Calu3 (cell line): ENCODE results near the gene MRPL40. TPM values are rescaled to one million over a fixed set of nuclear protein-coding genes. Genes with fewer than 3 reads are reported as not detected.

Experiments
- BruUV-seq: library from RNA; stranded (reverse); fragments of 400-500 nt; replicated peaks from 2 replicates; lab custom pipeline; 2021; lab: Mats Ljungman, UMichigan
- CTCF ChIA-PET: fragments of 300-600 bp; sonication (Branson Sonifier 250); formaldehyde crosslinking; loops from one replicate; lab custom pipeline; 2022; ENCODE audit warnings: antibody characterized with exemption; lab: Charles Lee
- DNase-seq: peaks from one replicate; pipeline ENCODE4 v3.0.0; 2022
- H3K27ac Mint-ChIP-seq: one replicate; pipeline ENCODE4 v1.8.0; 2022; ENCODE audit warnings: mixed read lengths; ENCODE audit not compliant: unreplicated experiment
- H3K27me3 Mint-ChIP-seq: one replicate; pipeline ENCODE4 v1.8.0; 2022; ENCODE audit warnings: mixed read lengths; ENCODE audit not compliant: unreplicated experiment
- H3K36me3 Mint-ChIP-seq: one replicate; pipeline ENCODE4 v1.8.0; 2022; ENCODE audit warnings: mild to moderate bottlenecking, moderate library complexity, mixed read lengths; ENCODE audit not compliant: insufficient read depth, unreplicated experiment
- H3K4me1 Mint-ChIP-seq: one replicate; pipeline ENCODE4 v1.8.0; 2022; ENCODE audit warnings: mild to moderate bottlenecking, low read depth, mixed read lengths; ENCODE audit not compliant: unreplicated experiment
- H3K4me3 Mint-ChIP-seq: one replicate; pipeline ENCODE4 v1.8.0; 2022; ENCODE audit warnings: mild to moderate bottlenecking, low read depth, moderate library complexity, mixed read lengths; ENCODE audit not compliant: unreplicated experiment
- H3K9me3 Mint-ChIP-seq: one replicate; pipeline ENCODE4 v1.8.0; 2022; ENCODE audit warnings: low read depth, mixed read lengths; ENCODE audit not compliant: unreplicated experiment
- CTCF ChIP-seq: fragments of 200-600 bp; IDR thresholded peaks from one replicate; pipeline ENCODE4 v1.8.0; 2022; ENCODE audit warnings: antibody characterized with exemption; ENCODE audit not compliant: unreplicated experiment
- intact Hi-C: fragments of 100-400 bp; cut with micrococcal nuclease; formaldehyde crosslinking; loops from one replicate; pipeline ENCODE4 v1.10.0; 2022; ENCODE audit not compliant: unreplicated experiment
- total RNA-seq: library from RNA; stranded (reverse); gene quantifications from 2 replicates; pipeline ENCODE4 v1.2.3, GENCODE V29; 2022

Gene MRPL40
- total RNA-seq, 1 experiment from 2014 or later = 38.6 TPM

GRCh38 chr22:19429950-19430889 is 2.1 kb upstream of the MRPL40 start:
- Mint-ChIP-seq H3K27me3 (no peaks in the 10 kb centered on the region), H3K27ac (peak overlapping the region; percentile 17), H3K9me3 (no peaks in the 10 kb centered on the region), H3K36me3 (peaks cover 60% of the 10 kb centered on the region), H3K4me3 (peak overlapping the region; percentile 93), H3K4me1 (peaks cover 31% of the 10 kb centered on the region)
- no peak for DNase-seq
- CTCF ChIA-PET = no interaction called here
- intact Hi-C loops = no loop called here
- no peak for TF ChIP-seq CTCF
- no TSS peak for BruUV-seq

GRCh38 chr22:19430890-19431541 is 1.3 kb upstream of the MRPL40 start:
- Mint-ChIP-seq H3K27ac (peak overlapping the region; percentile 17), H3K36me3 (peaks cover 62% of the 10 kb centered on the region), H3K4me3 (peak overlapping the region; percentile 93), H3K27me3 (no peaks in the 10 kb centered on the region), H3K4me1 (peaks cover 28% of the 10 kb centered on the region), H3K9me3 (no peaks in the 10 kb centered on the region)
- CTCF ChIA-PET = no interaction called here
- peak; percentile 49 for DNase-seq
- no TSS peak for BruUV-seq
- TF ChIP-seq CTCF = no peak
- intact Hi-C loops = no loop called here

- no peak for TF ChIP-seq CTCF
Measured at GRCh38 chr22:19431649-19432132, 654 bp upstream of the MRPL40 start, which contains the start of gene HIRA. HIRA (minus strand) TSS chr22:19431733; CDS start chr22:19431476, 257 bp downstream.

GRCh38 chr22:19434401-19434800 is 2.1 kb downstream of the MRPL40 start:
- Mint-ChIP-seq H3K27me3 (no peaks in the 10 kb centered on the region), H3K9me3 (no peaks in the 10 kb centered on the region), H3K27ac (no peak overlapping the region), H3K4me3 (peak overlapping the region; percentile 14), H3K4me1 (peaks cover 13% of the 10 kb centered on the region), H3K36me3 (peaks cover 58% of the 10 kb centered on the region)
- BruUV-seq = no TSS peak
- no peak for TF ChIP-seq CTCF
- intact Hi-C loops = no loop called here
- CTCF ChIA-PET = no interaction called here
- no peak for DNase-seq

More at GRCh38 chr22:19431649-19432132, 654 bp upstream of the MRPL40 start, which contains the start of gene HIRA:
- H3K27ac Mint-ChIP-seq = peak within 1 kb of the TSS; percentile 90
- H3K4me3 Mint-ChIP-seq = peak within 1 kb of the TSS; percentile 93
- H3K9me3 Mint-ChIP-seq = no peaks in the 10 kb centered on the region
- peak; percentile 90 for DNase-seq
- no peaks in the 10 kb centered on the region for H3K27me3 Mint-ChIP-seq
- intact Hi-C loops = no loop called here
- H3K4me1 Mint-ChIP-seq = peaks cover 22% of the 10 kb centered on the region
- H3K36me3 Mint-ChIP-seq = peaks cover 59% of the 10 kb centered on the region
- CTCF ChIA-PET = no interaction called here
- no TSS peak for BruUV-seq
